Fibroblast of skin of left biceps (primary cell): ENCODE results near the gene ABL1.
"Not testable (repeated sequence)": the region's sequence is repeated elsewhere in the genome, so short reads cannot be mapped to it uniquely, and the experiment has no call there.

Experiments used
- DNase-seq, 2 experiments: peaks; one replicate each; pipeline ENCODE4 v3.0.0-alpha.2; 2013; ENCODE audit warnings: low read depth in 2 of 2

Gene ABL1

DNA sequence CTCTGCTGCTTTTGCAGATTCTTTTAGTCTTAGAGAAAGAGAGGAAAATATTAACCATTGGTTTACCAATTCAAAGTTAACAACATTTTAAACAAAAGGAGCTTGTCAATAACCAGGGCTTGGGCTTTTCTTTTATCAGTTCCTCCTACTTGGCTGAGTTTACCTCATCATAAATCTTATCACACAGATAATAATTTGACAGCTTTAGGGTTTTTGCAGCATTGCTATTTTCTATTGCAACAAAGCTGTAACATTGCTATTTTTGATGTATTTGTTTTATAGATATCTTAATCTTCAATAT is 9.8 kb upstream of the ABL1 start:
- no peak for DNase-seq

DNA sequence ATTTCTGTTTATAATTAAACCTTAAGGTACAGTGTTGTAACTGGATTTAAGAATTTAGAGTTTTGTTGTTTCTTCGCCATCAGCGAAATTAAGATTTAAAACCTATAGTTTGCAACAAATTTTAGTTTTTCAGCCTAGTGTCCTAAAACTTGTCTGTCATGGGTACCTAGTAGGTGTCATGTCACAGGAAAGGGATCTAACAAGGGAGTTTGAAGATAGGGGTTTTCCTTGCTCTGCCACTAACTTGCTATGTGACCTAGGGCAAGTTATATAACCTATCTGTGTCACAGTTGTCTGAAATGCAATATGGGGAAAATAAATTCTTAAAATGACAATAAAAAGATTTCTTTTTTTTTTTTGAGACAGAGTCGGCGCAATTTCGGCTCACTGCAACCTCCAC is 9.2 kb upstream of the ABL1 start:
- no peak for DNase-seq

DNA sequence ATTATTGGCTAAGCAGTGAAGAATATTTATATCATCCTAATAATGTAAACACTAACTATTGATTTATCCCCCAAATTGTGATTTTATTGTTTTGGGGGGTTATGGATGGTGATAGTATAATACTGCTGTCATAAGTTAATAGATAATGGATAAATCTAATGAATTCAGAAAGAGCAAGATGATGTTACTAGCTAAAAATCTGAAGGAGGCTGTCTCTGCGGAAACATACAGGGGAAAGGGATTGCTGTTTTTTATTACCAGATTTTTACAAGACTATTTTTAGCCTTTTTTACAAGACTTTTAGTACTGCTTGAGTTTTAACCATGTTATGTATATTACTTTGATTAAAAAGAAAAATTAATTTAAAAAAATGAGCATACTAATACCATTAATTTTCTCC is 5.3 kb upstream of the ABL1 start:
- no peak for DNase-seq

DNA sequence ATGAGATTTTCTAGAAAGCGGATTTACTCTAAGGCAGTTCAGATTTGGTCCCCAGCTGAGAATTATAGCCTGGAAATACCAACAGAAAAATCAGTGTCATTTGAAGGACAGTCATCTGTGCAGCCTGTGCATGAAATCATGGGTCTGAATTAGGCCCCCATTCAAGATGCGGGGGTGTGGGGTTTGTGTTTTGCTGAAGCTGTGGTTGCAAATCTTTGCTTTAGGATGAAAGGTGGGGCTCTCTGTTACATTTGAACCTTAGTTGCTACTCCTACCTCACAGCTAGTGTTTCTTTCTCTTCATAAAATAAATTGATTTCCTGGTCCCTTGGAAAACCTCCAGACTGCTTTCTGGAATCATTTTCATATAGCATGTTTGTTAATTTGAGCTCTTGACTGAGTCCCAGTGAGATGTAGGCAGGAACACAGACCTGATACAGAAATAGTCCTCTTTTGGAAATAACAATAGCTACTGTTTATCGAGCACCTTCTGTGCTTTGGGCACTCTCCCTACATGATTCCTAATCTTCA is 4.8 kb upstream of the ABL1 start:
- DNase-seq, result no peak

DNA sequence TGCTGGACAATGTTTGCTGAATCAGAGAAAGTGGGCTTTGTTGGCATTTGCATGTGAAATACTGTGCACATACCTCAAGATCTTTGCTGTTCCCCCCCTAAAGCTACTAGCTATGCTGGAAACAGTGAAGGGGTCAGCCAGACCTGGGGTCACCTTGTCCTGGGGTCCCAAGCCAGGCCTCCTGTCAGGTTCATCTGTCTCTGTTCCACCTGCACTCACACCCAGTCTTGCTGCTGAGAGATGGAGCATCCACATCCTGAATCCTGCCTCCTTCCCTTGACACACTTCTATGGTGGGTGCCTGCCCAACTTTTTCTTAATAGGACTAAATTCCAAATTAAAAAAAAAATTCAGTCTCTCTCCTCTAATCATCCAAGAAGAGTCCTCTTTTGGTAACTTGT is 4.0 kb upstream of the ABL1 start:
- no peak for DNase-seq

DNA sequence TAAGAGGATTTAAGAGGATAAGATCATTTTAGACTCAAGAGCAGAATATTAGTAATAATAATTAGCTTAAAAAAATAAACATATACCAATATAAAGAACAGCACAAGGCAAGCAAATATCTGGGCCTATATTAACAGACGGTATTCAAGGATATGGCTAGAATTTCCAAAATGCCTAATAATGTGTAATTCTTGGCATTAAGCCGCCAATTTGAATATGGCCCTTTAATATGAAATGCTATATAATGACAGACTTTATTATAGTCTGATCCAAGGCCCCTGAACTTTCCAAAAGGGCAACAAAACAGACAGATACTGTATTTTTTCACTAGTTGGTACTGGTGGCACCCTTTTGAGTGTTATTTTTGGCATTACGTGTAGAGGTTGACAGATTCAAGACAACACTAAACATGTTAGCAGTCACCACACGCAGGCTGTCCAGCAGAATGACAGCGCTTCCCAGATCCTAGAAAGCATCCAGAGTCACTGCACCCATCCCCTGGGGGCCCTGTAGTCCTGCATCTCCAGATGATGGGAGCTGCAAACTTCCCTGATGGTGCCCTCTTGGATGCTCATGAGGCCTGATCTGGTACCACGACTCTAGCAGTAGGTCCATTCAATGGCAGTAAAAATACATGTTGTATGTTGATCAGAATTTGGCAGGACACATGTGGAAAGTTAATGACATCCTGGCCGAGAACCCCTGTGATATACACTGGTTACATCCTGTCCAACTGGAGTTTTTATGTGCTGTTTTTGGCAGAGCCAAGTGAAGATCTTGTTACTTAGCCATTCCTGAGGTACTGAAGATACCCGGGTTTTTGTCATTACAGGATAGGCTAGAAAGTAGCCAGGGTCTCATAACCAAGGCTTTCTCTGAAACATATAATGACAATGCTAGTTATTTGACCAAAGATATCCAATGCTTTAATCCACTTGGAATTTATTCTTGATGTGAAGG is 1.7 kb upstream of the ABL1 start:
- no peak for DNase-seq

DNA sequence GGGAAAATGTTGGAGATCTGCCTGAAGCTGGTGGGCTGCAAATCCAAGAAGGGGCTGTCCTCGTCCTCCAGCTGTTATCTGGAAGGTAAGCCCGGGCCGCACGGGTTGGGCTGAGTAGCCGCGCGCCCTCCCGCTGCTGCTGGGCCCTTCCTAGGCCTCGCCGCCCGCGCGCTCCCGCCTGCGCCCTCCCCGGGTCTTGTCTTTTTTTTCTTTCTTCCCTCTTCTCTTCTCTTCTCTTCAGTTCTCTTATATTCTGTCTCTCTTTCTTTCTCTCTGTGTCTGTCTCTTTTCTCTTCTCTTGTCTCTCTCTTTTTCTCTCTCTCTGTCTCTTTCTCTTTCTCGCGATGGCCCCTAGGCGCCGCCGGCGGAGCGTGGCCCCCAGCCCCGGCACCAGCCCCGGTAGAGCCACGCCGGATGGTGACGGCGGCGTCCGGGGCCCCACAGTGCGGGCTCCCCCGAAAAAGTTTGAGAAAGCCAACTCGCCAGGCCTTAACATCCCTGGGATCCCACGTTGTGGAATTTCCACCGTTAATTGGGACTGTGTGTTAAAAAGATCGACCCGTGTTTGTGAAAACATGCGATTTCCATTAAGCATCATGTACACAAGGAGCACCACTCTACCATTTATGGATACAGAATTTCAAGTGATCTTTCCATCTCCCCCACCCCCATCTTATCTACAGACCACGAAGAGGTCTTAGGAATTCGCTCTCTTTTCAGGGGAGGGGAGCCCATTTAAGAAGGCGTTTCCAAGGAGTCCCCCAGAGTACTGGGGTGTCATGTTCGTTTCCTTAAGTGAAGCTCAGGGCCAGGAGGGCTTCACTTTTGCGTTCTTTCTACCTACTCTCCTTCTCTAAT is 616 bp downstream of the ABL1 start:
- peak in 1 of 2 experiments; percentile 40 for DNase-seq

DNA sequence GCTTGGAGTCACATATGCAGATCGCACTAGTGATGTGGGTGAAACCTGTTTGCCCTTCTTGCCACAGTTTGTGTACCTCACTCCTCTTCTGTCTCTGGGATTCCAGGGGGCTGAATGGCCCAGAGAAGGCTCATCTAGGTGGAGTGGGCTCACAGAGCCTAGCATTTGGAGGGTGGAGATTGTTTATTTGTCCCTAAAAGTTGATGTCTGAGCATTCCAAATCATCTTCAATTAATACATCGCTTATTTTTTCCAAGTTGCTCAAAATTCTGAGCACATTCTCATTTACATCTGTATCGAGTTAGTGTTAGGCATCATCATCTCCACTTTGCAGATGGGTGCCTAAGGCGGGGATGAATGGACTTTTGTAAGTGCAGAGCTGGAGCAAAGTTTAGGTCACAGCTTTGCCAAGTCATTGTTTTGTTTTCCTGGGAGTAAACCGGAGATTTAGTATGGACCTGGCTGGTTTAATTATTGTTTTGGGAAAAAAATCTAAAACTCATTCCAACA is 2.0 kb downstream of the ABL1 start:
- no peak for DNase-seq

DNA sequence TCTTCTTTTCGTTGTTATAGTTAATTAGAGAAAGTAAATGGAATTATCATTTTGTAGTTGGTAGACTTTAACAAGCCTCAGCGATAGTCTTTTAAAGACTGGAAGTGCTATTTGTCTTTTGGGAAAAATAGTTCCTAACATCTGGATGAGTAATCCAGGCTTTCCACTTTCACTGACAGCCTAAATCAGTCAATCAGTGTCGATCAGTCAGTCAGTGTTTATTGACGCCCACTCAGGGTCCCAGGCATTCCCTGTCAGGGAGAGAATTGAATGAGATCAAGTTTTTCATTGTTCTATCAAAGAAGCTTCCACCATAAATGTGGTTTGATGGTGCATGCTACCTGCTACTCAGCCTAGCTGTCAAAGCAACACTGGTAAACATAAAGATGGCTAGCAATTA is 2.6 kb downstream of the ABL1 start:
- no peak for DNase-seq

DNA sequence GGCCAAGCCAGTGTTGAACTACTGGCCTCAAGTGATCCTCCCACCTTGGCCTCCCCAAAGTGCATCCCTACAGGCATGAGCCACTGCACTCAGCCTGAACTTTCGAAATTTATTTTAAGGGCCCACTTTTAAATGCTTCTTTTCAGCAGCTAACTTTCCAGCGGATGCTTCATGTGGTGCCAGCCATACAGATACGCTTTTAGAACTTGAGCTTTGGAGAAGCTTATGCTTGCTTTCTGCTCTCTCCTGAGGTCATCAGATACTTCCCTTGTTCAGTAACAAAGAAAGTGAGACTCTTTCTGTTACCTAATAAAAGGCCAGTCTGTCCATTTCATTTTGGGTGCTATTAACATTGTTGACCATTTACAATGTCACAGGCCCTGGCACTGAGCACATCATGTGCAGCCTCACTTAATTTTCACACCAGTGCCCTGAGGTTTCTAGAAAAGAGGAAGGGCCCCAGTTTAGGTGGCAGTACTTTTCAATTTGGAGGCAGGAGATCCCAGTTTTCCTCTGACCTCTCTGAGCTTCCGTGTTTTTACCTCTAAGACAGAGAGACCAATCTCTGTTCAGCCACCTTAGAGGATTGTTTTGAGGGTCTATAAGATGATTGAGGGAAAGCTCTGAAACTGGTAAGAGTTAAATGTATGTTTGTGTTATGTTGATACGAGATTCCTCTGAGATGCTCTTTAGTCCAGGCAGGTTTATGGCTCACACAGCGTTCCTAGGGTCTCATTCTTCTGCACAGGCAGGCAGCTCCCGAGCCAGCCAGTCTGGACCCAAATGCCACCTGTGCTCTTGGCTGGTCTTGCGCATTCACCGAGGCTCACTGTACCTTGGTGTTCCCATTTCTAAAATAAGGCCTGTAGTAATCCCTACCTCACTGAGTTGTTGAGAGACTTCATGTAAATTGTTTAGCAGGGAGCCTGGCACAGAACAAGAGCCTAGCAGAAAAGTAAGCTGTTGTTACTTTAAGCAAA is 4.4 kb downstream of the ABL1 start:
- DNase-seq, result no peak

DNA sequence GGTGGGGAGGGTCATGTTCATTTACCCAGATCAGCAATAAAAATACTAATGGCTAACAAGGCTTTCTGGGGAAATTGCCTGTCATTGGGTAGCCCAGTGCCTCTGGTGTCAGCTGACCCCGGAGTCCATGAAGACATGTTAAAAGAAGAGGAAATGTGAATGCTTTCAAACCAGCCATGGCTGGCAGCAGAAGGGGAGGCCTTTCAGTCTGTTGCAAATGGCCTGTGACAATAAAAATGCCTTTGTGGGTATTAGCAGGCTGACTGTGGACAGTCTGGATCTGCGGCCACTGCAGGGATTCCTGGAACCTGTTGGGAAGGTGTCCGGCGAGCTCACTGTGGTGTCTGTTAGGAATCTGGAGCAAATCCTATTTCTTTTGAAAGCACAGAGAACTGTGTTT is 7.5 kb downstream of the ABL1 start:
- no peak for DNase-seq

DNA sequence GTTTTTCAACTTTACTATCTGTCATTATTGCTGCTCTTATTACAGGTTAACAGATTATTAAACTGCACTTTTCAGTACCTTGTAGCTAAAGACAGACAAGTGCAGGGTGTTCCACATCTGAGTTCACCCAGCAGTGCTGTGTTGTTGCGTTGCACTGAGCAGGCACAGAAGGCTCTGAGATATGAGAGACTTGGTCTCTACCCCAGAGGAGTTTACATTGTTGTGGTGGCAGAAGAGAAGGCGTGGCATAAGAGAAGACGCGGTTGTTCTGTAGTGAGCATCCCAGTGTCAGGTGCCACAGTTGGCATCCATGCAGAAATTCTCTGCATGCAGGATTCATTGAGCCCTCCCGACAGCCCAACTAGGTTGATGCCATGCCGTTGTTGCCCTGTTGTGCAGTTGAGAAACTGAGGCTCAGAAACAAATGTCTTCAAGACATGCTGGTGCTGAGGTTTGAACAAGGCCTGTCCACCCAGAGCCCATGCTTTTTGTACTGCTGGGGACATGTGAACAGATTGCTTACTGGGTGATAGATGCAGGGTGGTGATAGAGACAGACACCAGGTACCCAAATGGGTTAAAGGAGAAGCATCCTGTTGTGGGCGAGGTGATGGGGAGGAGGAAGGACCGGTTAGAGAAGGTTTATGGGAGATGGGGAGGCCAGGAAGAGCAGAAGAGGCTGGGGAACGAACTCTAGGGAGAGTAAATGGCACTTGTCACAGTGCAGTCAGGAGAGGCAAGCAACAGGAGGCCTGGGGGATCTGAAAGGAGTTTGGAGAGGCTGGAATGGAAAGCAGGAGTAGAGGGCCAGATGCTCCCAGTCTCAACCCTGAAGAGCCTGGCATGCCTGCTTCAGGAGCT is 8.2 kb downstream of the ABL1 start:
- DNase-seq, result no peak

DNA sequence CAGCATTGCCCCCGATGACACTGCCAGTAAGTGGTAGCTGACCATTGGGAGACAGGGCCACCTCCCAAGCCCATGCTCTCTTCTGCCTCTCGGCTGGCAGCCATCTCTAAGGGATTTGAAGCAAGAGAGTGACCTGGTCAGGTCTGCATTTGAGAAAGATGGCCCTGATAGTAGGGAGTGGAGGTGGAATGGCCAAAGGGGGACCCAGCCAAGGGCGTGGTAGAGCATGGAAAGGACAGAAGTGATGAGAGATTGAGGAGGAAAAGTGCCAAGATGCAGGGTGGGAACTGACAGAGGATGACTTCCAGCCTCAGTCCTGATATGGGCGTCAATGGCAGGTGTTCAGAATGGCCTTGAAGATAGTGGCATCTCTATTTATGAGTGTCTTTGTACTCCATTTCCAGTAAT is 9.0 kb downstream of the ABL1 start:
- DNase-seq, result no peak

DNA sequence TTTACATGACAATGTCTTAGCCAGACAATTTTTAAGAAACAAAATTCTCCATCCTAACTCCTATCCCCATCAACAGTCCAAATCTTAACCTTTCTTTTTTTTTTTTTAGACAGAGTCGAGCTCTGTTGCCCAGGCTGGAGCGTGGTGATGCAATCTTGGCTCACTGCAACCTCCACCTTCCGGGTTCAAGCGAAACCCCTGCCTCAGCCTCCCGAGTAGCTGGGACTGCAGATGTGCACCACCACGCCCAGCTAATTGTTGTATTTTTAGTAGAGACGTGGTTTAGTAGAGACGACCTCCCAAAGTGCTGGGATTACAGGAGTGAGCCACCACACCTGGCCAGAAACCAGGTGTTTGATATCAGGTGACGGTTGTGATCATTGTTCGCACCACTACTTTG is 10.2 kb downstream of the ABL1 start:
- no peak for DNase-seq

DNA sequence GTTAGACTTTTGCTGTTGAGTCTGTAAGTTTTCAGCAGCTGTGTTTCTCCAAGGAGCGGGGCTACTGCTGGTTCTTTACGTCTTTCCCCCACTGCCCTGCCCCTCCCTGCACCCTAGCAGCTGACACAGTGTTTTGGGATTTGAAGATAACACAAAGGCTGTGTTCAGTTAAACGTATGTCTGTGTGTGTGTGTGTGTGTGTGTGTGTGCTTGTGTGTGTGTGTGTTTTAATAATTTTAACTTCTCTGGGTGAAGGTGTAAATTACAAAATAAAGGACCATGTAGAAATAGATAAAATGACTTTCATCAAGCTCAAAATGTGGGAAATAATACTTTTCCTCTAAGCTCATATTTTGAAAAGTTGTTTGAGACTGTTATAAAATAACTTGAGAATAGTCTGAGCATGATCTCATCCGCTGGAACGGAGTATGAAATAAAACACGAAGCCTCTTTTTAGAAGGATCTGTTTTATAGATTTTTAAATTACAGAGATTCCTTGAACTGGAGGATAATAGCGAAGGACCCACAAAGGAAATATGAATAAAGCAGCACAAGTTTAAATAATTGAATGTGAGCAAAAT is 10.9 kb downstream of the ABL1 start:
- peak in 1 of 2 experiments; percentile 60 for DNase-seq

DNA sequence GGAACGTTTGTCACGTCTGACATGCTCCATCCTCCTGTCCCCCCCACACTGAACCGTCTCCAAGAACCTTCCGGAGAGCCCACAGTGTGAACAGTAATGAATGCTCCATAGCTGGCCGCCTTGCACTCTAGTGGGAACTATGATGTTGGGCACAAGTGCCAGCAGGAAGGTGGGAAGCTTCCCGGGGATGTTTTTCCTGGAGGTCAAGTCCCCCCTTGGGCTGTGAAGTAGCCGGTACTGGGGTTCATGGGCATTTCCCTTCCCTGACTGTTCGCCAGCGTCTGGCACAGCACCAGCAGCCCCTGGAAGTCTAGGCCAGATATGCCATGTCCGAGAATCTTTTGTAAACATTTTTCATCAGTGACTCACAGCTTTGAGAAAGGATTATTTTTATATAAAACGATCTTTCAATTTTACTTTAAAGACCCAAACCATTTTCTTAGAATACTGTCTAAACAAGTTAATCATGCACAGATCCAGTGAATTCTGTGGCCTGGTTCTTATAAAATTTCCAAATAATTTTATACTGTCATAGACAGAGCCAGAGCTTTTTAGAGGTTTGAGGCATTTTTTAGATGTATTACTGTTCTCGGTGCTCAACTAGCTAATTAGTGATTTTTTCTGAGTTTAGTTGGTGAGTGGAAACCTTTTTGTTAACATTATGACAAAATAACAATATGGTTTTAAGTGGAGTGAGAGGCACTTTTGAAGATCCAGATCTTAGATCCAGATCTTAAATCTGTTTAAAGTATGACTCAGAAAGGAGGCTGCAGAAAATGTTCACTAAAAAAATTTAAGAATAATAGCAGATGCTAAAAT is 11.6 kb downstream of the ABL1 start:
- DNase-seq, result no peak

DNA sequence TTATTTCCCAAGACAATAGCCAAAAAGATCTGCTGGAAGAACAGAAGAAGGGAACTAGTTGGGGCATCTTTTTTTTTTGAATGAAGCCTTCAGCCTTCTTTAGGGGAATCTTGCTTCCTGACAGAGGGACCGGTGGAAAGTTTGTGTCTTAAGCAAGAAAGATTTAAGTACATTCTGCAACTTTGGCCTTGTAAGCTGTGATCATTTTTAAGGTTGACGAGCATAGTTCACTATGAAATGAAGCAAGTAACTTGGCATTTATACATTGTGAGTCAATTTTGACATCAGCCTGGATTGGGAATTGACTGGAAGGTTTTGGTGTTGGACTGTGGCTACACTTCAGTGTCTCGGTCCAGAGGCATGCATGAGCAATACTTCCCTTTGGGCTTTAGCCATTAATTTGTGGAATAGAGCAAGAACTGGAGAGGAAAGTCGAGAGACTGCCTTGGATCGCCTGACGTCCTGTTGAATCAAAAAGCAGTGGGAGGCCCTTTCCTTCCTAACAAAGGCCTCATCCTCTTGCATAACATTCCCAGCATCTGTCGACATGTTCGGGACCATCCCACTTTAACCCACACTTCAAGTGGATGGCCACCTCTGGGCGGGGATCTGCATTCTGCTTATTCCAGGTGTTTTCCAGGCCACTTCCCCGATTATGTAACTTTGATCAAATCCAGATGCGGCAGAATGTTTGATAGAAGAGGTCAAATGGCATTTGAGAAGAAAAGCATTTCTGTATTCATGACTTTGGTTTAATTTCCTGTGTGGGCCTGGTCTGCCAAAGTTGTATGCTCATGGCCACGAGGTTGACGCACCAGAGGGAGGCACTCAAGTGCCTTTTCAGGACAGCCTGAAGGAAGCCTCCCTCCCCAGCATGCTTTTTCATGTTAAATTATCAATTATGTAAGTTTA is 12.5 kb downstream of the ABL1 start:
- peak; percentile 99 for DNase-seq

DNA sequence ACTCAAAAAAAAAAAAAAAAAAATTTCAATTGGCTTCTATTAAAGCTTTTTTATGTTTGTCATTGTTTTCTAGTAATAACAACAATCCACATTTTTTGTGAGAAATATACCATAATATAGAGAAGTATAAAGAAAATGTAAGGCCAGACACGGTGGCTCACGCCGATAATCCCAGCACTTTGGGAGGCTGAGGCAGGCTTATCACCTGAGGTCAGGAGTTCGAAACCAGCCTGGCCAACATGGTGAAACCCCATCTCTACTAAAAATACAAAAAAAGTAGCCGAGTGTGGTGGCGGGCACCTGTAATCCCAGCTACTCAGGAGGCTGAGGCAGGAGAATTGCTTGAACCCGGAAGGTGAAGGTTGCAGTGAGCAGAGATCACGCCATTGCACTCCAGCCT is 13.5 kb downstream of the ABL1 start:
- not testable (repeated sequence) for DNase-seq
